ENCODE data around the gene SNCA.

Gene SNCA

DNA sequence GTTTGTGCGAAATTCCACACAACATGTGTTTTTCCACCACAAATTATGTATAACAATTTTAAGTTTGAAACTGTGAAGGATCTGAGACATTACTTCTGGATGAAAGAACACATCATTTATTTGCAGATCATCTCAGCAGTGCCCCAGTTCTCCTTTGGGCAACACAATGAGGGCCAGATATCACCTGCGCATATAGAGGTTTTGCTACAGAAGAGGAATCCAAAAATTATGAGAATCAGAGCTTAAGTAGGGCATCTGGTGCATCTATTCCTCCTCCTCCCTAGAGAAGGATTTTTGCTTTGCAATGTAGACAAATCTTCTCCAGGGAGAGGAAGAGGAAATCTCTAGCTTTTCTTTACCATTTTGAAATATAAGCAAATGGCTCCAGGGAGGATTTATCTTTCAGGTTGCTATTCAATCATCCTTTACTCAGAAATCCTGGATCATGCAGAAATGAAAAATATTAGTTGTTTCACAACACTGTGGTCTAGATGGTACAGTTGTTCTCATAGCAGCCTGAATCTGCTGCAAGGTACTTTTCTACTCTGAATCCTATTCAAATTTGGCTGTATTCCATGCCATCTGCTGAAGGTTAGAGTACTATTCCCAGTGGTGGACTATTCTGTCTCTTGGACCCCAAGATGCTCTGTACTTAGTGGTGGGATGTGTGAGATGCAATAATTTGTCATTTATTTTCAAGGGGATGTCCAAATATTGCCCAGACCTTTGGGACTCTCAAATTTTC is 132.1 kb downstream of the SNCA start:
- DNase-seq (ENCODE audit: low read depth) = no peak

DNA sequence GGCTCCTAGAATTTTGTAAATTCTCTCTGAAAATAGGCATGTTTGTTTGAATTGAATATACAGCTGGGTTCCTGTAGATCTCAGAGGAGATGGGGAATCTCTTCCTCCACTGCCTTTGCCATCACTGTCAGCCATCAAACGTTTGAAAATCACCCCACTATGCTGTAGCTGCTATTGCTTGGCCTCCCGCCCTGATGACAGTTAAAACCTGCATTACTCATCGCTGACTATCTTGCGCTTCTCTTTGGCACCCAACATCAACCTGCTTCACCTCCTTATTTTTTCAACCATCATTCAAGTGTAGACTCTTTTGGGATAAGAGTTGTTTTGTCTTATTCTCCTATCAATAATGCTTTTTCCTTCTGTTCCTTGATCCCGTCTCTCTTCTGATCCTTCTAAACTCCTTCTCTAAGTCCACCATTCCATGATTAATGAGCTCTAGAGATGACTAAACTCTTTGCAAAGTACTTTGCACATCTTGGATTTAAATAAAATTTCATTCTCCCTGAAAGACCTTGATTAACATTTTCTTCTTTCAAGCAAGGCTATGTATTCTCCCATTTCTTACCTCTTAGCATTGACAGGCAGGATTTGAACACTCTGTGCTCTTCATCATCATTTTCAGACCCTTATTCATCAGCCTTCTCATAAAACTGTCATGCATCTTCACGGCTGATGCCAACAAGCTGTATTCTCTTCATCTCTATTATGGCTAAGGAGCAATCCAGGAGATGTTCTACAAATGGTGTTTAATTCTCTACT is 133.0 kb downstream of the SNCA start:
- no peak for DNase-seq (ENCODE audit: low read depth)

DNA sequence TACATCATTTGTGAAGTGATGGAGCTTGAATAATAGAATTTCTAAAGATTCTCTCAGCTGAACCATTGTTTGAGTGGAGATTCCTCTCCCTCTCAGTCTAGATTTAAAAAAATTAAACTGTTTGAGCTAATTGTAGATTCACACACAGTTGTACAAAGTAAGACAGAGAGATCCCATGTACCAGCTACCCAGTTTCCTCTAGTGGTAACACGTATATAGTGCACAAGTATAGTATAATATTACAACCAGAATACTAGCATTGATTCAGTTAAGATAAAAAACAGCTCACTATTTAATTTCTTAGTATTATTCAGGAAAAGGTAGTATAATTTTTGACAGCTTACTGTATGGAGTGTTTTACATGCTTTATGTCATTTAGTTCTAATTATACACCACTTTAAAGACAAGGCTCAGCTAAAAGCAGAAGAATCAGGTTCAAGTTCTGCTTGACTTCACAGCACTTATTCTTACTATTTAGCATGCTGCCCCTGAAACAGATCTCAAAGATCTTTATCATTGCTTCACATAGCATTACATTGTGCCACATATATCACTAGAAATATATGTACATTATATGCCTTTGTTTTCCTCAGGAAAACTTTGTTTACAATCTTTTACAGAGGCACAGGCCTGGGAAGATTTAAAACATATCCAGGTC is 136.1 kb downstream of the SNCA start:
- no peak for DNase-seq (ENCODE audit: low read depth)

DNA sequence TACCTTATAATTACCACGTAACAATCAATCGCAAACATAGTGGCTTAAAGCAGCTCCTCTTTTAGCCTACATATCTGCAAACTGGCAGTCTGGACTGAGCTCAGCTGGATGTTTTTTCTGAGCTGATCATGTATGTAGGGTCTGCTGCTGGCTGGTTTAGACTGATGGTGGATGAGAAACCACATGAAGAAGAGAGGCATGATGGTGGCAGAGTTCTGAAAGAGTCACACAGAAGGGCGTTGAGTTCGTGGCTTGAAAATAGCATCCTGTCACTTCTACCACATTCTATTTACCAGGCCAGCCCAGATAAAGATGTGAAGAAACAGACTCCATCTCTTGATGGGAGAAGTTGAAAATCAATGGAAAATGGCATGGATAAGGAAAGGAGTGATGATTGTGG is 151.3 kb downstream of the SNCA start:
- DNase-seq (ENCODE audit: low read depth) = no peak

DNA sequence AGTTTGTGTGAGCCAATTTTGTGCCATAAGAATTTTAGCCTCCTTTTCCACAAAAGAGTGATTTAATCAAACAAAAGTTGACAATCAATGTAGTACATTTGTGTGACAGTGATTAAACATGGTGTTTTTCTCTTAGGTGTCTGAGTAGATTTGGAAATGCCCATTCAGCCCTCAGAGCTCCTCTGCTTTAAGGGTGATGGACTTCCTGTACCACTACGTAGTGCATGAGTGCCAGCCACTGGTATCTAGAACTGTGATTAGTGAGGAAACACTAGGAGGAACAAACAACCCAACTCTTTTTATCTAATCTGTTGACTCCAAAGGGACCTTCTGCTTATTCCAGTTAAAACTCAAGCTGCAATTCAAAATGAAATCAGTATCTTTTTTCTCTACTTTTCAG is 151.7 kb downstream of the SNCA start:
- no peak for DNase-seq (ENCODE audit: low read depth)

DNA sequence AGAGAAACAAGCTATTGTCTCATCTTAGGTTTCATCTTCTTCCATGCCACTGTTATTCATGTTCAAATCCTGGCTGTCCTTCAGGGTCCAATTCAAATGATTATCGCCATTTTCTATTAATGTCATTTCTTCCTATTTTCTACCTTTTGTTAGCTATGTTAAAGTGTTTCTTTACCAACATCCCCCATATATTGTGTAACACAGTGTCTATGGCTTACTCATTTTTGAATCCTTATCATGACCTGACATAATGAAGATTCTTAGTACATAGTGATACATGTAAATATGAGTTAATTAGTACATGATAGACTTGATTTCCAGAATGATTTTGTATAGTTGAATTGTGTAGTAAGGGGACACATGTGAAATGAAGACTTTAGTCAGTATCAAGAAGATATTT is 152.4 kb downstream of the SNCA start:
- DNase-seq (ENCODE audit: low read depth) = no peak

DNA sequence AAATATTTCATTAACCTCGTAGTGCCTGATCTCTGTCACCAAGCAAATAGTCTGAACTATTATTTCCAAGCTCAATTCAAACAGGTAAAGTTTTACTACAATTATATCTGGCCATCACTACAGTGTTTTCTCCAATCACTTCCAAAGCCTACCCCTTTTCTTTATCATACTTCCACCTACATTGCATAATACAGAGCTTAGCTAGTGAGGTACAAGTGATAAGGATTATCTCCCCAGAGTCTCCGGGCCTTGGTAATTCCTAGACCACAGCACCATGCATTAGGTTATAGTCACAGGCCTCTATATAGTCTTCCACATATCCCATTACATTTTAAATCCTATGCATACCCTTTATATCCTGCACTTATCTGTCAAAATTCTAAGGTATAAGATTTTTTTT is 154.2 kb downstream of the SNCA start:
- DNase-seq (ENCODE audit: low read depth) = no peak

- DNase-seq (ENCODE audit: low read depth) = no peak
These were observed 155.3 kb downstream of the SNCA start for GRCh38 chr4:89681671-89682070.

- no peak for DNase-seq (ENCODE audit: low read depth)
These were observed 155.7 kb downstream of the SNCA start for GRCh38 chr4:89681219-89681618.

- no peak for DNase-seq (ENCODE audit: low read depth)
These were observed 162.0 kb downstream of the SNCA start for GRCh38 chr4:89674876-89675459.

All from GM04503 (cell line).